Upper lobe of left lung (tissue), 6 donors: ENCODE results near the gene NFATC3. TPM values are rescaled to one million over a fixed set of nuclear protein-coding genes. Genes with fewer than 3 reads are reported as not detected.

Experiments used
- ATAC-seq, 2 donors: fragments of 200-7000 bp; cut with Tn5 transposase; one replicate each; pipeline ENCODE4 v1.9.1; 2022; ENCODE audit warnings: mild to moderate bottlenecking in 2 of 2, moderate library complexity in 2 of 2; ENCODE audit not compliant: low FRiP score in 2 of 2
- DNase-seq, 2 donors: peaks; one replicate each; pipeline ENCODE4 v3.0.0-alpha.2; 2019 to 2020
- H3K27ac ChIP-seq, 4 donors: fragments of 200-600 bp; sonication (generic); one replicate each; pipeline ENCODE4 v1.5.1; 2016 to 2019
- H3K27me3 ChIP-seq, 4 donors: fragments of 200-600 bp; sonication (generic); one replicate each; pipeline ENCODE4 v1.5.1; 2017 to 2019
- H3K36me3 ChIP-seq, 4 donors: fragments of 200-600 bp; sonication (generic); one replicate each; pipeline ENCODE4 v1.5.1; 2016 to 2019
- H3K4me1 ChIP-seq, 4 donors: fragments of 200-600 bp; sonication (generic); one replicate each; pipeline ENCODE4 v1.5.1; 2018 to 2019
- H3K4me3 ChIP-seq, 4 donors: fragments of 200-600 bp; sonication (generic); one replicate each; pipeline ENCODE4 v1.5.1; 2017 to 2019; ENCODE audit warnings: mild to moderate bottlenecking in 2 of 4, moderate library complexity in 1 of 4
- H3K9me3 ChIP-seq, 4 donors: fragments of 200-600 bp; sonication (generic); one replicate each; pipeline ENCODE4 v1.5.1; 2018 to 2019
- CTCF ChIP-seq, 6 experiments: fragments of 450-650 bp in 4 of 6; fragments of 200-600 bp in 2 of 6; sonication (generic) in 2 of 6; IDR thresholded peaks; one replicate each; pipeline ENCODE4 v1.5.1; 2016 to 2019; ENCODE audit warnings: antibody characterized with exemption in 6 of 6
- EP300 ChIP-seq, 4 donors: sonication (generic); formaldehyde crosslinking; IDR thresholded peaks; one replicate each; pipeline ENCODE4 v1.5.1; 2017; ENCODE audit warnings: antibody characterized with exemption in 4 of 4, control low read depth in 2 of 4
- POLR2A ChIP-seq, 4 donors: fragments of 450-650 bp; IDR thresholded peaks; one replicate each; pipeline ENCODE4 v1.5.1; 2016 to 2017; ENCODE audit warnings: antibody characterized with exemption in 4 of 4, mild to moderate bottlenecking in 2 of 4
- POLR2AphosphoS5 ChIP-seq, 2 donors: sonication (generic); formaldehyde crosslinking; IDR thresholded peaks; one replicate each; pipeline ENCODE4 v1.5.1; 2017; ENCODE audit warnings: antibody characterized with exemption in 2 of 2
- WGBS, 2 donors: methylation state at CpG; one replicate each; pipeline ENCODE4 v1.1.5; 2017 to 2018; 5-methylcytosine and 5-hydroxymethylcytosine counted together
- total RNA-seq, 6 donors: library from RNA; depleted of rRNA in 4 of 6; stranded (reverse); fragments of >200 nt in 4 of 6; gene quantifications; one replicate each; pipeline versions ENCODE4 v1.1.0 to v1.2.1, GENCODE V29; 2016 to 2021
- donor health status: DM: no; HTN: no; CAD: no; lungs with moderate emphysema.
- donor health status: DM: no; HTN: yes; CAD: no; lungs with severe emphysema.

Gene NFATC3
- total RNA-seq, 6 donors from 2014 or later, result 49.1 to 95.3 (median 68.0) TPM

- no peak for ATAC-seq
Observed at GRCh38 chr16:68235108-68235886, 150.1 kb downstream of the NFATC3 start.

GRCh38 chr16:68235887-68236136 lies 150.6 kb downstream of the NFATC3 start, which contains the start of gene ESRP2:
TSS of gene ESRP2 (minus strand) at chr16:68236127. CDS start at chr16:68236045, 82 bp downstream.
- DNase-seq (no peak), ATAC-seq (no peak)
- H3K4me3 ChIP-seq, result peak within 1 kb of the TSS; percentile 50 to 66 (median 60)
- H3K9me3 ChIP-seq, result no peaks in the 10 kb centered on the region
- TF ChIP-seq CTCF (IDR thresholded peaks at IDR 0.05) (no peak), POLR2AphosphoS5 (IDR thresholded peaks at IDR 0.05) (no peak), POLR2A (IDR thresholded peaks at IDR 0.05) (no peak), EP300 (IDR thresholded peaks at IDR 0.05) (no peak)
- H3K27ac ChIP-seq, result peak within 1 kb of the TSS; percentile 87 to 96 (median 92)
- WGBS, 2 donors, result 20 to 40% methylated on average over 1 to 8 of the region's 36 CpGs
- H3K36me3 ChIP-seq, result peaks cover 0 to 18% (median 12%) of the 10 kb centered on the region in 4 donors
- H3K4me1 ChIP-seq, result peaks cover 27 to 66% (median 43%) of the 10 kb centered on the region in 4 donors
- H3K27me3 ChIP-seq, result no peaks in the 10 kb centered on the region

More at GRCh38 chr16:68235108-68235886, 150.1 kb downstream of the NFATC3 start:
- Histone ChIP-seq H3K27ac (peak overlapping the region; percentile 87 to 96 (median 92)), H3K36me3 (peaks cover 0 to 23% (median 14%) of the 10 kb centered on the region in 4 donors), H3K27me3 (no peaks in the 10 kb centered on the region), H3K9me3 (no peaks in the 10 kb centered on the region), H3K4me3 (peak overlapping the region; percentile 17 to 66 (median 60)), H3K4me1 (peaks cover 27 to 66% (median 44%) of the 10 kb centered on the region in 4 donors)
- TF ChIP-seq POLR2A (IDR thresholded peaks at IDR 0.05) (peak in 1 of 4 donors; percentile 53), CTCF (IDR thresholded peaks at IDR 0.05) (peak in 1 of 6 experiments; percentile 8), POLR2AphosphoS5 (IDR thresholded peaks at IDR 0.05) (no peak), EP300 (IDR thresholded peaks at IDR 0.05) (no peak)
- WGBS, 2 donors, result 58 to 59% methylated on average over 29 to 58 of the region's 73 CpGs
- peak in 1 of 2 donors; percentile 89 for DNase-seq

- DNase-seq, result peak; percentile 92 to 97
- ATAC-seq, result peak; percentile 29 to 47
- no peaks in the 10 kb centered on the region for H3K9me3 ChIP-seq
- H3K4me3 ChIP-seq, result peak overlapping the region in 3 of 4 donors; percentile 56 to 66 (median 65)
- WGBS, 2 donors, result 26 to 28% methylated on average over 21 to 28 of the region's 45 CpGs
- peaks cover 0 to 13% (median 9%) of the 10 kb centered on the region in 4 donors for H3K36me3 ChIP-seq
- TF ChIP-seq CTCF (IDR thresholded peaks at IDR 0.05) (no peak), POLR2AphosphoS5 (IDR thresholded peaks at IDR 0.05) (peak; percentile 46 to 64), EP300 (IDR thresholded peaks at IDR 0.05) (peak in 1 of 4 donors; percentile 7), POLR2A (IDR thresholded peaks at IDR 0.05) (peak; percentile 36 to 87 (median 58))
- peaks cover 27 to 66% (median 43%) of the 10 kb centered on the region in 4 donors for H3K4me1 ChIP-seq
- no peaks in the 10 kb centered on the region for H3K27me3 ChIP-seq
- peak overlapping the region; percentile 87 to 96 (median 92) for H3K27ac ChIP-seq
Observed at GRCh38 chr16:68236137-68236825, 151.1 kb downstream of the NFATC3 start.

GRCh38 chr16:68236826-68237242 lies 151.7 kb downstream of the NFATC3 start:
- DNase-seq, result peak in 1 of 2 donors; percentile 76
- Histone ChIP-seq H3K4me1 (peaks cover 27 to 66% (median 43%) of the 10 kb centered on the region in 4 donors), H3K4me3 (peak overlapping the region; percentile 50 to 66 (median 60)), H3K27me3 (no peaks in the 10 kb centered on the region), H3K27ac (peak overlapping the region; percentile 87 to 96 (median 92)), H3K9me3 (no peaks in the 10 kb centered on the region), H3K36me3 (peaks cover 0 to 7% (median 5%) of the 10 kb centered on the region in 4 donors)
- WGBS, 2 donors, result 9 to 12% methylated on average over 7 to 21 of the region's 21 CpGs
- no peak for ATAC-seq
- no peak for TF ChIP-seq EP300 (IDR thresholded peaks at IDR 0.05)
- TF ChIP-seq POLR2A (IDR thresholded peaks at IDR 0.05), result no peak
- TF ChIP-seq POLR2AphosphoS5 (IDR thresholded peaks at IDR 0.05), result no peak
- no peak for TF ChIP-seq CTCF (IDR thresholded peaks at IDR 0.05)
